ENCODE measurements around the gene ARID3C. TPM values are rescaled to one million over a fixed set of nuclear protein-coding genes. Genes with fewer than 3 reads are reported as not detected.

The ARID3C gene
- total and polyA plus RNA-seq, 10 donors = not detected

Small RNA genes lying within 50 kb of the gene (small RNA-seq; reads per million reads assigned to genes)
- 0 reads per million in 4 donors for gene CCL27

Other genes starting within 250 kb of the ARID3C start
- 10 to 100 TPM; 10.4 to 26.9 (median 16.5) TPM for gene FAM219A, start 170.5 kb downstream of the ARID3C start, total RNA-seq
- gene FAM219A, start 170.5 kb downstream of the ARID3C start, polyA plus RNA-seq = 1 to 10 TPM; 3.2 to 9.3 (median 3.5) TPM
- gene DNAI1, start 170.3 kb downstream of the ARID3C start, total RNA-seq = not detected
- gene DNAI1, start 170.3 kb downstream of the ARID3C start, polyA plus RNA-seq = not detected
- gene ENHO, start 106.1 kb downstream of the ARID3C start, total RNA-seq = under 1 TPM in 3 of 7 donors, not detected in 4; 0.35 to 0.91 (median 0.46) TPM
- gene ENHO, start 106.1 kb downstream of the ARID3C start, polyA plus RNA-seq = under 1 TPM; 0.74 to 0.94 (median 0.89) TPM
- gene CNTFR, start 39.3 kb downstream of the ARID3C start, total RNA-seq = 10 to 100 TPM in 5 of 7 donors, 1 to 10 TPM in 2; 6.6 to 46.8 (median 26.3) TPM
- 1 to 10 TPM; 2.8 to 7.7 (median 3.1) TPM for gene CNTFR, start 39.3 kb downstream of the ARID3C start, polyA plus RNA-seq
- 10 to 100 TPM; 16.8 to 36.1 (median 21.5) TPM for gene RPP25L, start 17.0 kb downstream of the ARID3C start, total RNA-seq
- gene RPP25L, start 17.0 kb downstream of the ARID3C start, polyA plus RNA-seq = 10 to 100 TPM; 32.5 to 54.1 (median 46.7) TPM
- gene DCTN3, start 8.6 kb downstream of the ARID3C start, total RNA-seq = 10 to 100 TPM; 43.8 to 64.1 (median 52.1) TPM
- gene DCTN3, start 8.6 kb downstream of the ARID3C start, polyA plus RNA-seq = 10 to 100 TPM; 59.3 to 79.8 (median 75.9) TPM
- gene SIGMAR1, start 8.7 kb upstream of the ARID3C start, total RNA-seq = 10 to 100 TPM; 24.1 to 39.7 (median 28.4) TPM
- 10 to 100 TPM; 19.4 to 31.1 (median 24.4) TPM for gene SIGMAR1, start 8.7 kb upstream of the ARID3C start, polyA plus RNA-seq
- gene GALT, start 17.6 kb upstream of the ARID3C start, total RNA-seq = 100 to 1,000 TPM in 1 of 7 donors, 10 to 100 TPM in 6; 56.6 to 101 (median 78.9) TPM
- gene GALT, start 17.6 kb upstream of the ARID3C start, polyA plus RNA-seq = 10 to 100 TPM; 32.1 to 74.4 (median 55.1) TPM
- 10 to 100 TPM; 23.3 to 43.9 (median 30.7) TPM for gene IL11RA, start 23.1 kb upstream of the ARID3C start, total RNA-seq
- gene IL11RA, start 23.1 kb upstream of the ARID3C start, polyA plus RNA-seq = 10 to 100 TPM; 16.3 to 37.7 (median 25.1) TPM
- under 1 TPM in 1 of 7 donors, not detected in 6; 0.70 TPM for gene CCL27, start 33.6 kb upstream of the ARID3C start, total RNA-seq
- gene CCL27, start 33.6 kb upstream of the ARID3C start, polyA plus RNA-seq = under 1 TPM in 2 of 3 donors, not detected in 1; 0.08 to 0.32 TPM
- 10 to 100 TPM in 2 of 7 donors, 1 to 10 TPM in 3, not detected in 2; 4.0 to 57.3 (median 7.4) TPM for gene CCL19, start 62.2 kb upstream of the ARID3C start, total RNA-seq
- 10 to 100 TPM; 22.1 to 73.1 (median 38.1) TPM for gene CCL19, start 62.2 kb upstream of the ARID3C start, polyA plus RNA-seq
- 100 to 1,000 TPM in 3 of 7 donors, 10 to 100 TPM in 4; 45.1 to 279 (median 81.8) TPM for gene CCL21, start 81.1 kb upstream of the ARID3C start, total RNA-seq
- gene CCL21, start 81.1 kb upstream of the ARID3C start, polyA plus RNA-seq = 100 to 1,000 TPM; 221 to 367 (median 312) TPM

Measured in spleen (tissue), 11 donors.